T follicular helper cell (primary cell): ENCODE measurements around the gene PPP1R1A.

Source experiments
- DNase-seq: peaks from one replicate; pipeline ENCODE4 v3.0.0-alpha.2; 2020; ENCODE audit warnings: low read depth

The PPP1R1A gene

GRCh38 chr12:54603173-54603814 lies 14.8 kb upstream of the PPP1R1A start:
- peak; percentile 38 for DNase-seq

DNA sequence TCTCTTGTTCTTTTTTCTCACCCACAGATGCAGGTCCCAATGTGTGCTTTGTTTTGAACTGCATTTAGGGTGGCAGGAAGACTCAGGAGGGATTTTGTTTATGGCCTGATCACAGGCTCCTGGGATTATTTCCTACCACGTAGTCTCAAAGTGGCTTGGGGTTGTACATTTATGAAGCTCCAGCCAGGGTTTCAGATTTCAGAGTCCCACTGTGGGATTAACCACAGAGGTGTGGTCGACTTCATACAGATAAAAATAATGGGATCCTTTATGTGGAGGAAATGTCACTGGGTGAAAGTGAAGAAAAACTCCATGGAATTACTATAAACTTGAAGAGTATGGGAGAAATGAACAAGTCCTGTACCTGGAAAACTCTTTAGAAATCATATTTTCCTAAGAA lies 14.2 kb upstream of the PPP1R1A start:
- DNase-seq = no peak

DNA sequence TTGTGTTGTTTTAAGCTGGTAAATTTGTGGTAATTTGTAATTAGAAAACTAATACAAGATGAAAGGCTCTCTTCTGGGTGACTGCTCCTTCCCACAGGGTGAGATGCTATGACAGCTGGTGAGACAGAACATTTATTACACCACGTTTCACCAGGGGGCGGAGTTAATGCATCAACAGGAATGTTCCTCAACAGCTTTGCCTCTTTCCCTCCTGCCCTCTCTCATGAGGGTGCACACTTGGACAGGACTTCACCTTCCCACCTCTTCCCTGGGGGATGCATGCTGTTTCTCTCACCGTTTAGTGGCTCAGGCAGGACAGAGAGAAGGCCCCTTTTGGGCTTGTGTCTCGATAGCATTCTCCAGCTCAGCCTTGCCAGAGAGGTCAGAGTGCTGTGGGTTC lies 13.4 kb upstream of the PPP1R1A start:
- DNase-seq = no peak

- no peak for DNase-seq
These were observed 10.5 kb upstream of the PPP1R1A start for GRCh38 chr12:54598970-54599369.

DNA sequence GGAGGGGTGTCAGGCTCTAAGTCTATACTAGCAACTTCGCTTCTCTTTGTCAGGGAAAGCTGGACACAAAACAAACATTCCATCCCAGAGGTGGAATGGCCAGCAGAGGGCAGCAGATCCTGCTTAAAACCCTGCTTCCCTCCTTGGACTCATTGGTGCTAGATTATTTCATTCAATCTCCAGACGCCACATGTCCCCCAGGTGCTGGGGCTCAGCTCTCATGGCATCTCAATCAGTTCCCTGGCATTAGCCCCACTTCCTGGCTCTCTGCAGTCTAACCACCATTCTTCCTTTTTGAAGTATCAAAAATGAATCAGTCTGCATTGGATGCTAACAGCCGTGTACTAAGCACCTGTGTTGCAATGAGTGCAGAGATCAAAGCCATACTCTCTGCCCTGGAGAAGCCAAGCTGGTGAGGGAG lies 8.1 kb upstream of the PPP1R1A start:
- peak; percentile 25 for DNase-seq

DNA sequence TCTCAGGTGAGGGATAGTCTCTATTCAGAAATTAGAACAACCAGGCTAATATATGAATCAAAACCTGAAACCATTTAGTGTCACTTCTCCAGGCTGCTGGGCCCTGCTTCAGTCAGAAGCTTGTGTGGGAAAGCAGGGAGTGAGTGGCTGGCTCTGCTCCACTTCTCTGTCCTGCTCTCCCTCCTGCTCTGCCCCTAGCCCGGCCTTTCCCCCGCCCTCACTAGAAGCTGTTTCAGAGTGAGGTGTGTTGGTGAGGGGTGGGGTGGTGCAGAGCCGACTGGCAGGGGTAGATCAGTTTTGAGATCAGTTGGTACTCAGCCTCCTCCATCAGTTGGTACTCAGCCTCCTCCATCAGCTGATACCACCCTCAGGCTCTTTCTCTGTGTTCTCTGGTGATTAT lies 7.0 kb upstream of the PPP1R1A start:
- no peak for DNase-seq

- no peak for DNase-seq
These were observed 5.3 kb upstream of the PPP1R1A start for GRCh38 chr12:54593725-54594124.

DNA sequence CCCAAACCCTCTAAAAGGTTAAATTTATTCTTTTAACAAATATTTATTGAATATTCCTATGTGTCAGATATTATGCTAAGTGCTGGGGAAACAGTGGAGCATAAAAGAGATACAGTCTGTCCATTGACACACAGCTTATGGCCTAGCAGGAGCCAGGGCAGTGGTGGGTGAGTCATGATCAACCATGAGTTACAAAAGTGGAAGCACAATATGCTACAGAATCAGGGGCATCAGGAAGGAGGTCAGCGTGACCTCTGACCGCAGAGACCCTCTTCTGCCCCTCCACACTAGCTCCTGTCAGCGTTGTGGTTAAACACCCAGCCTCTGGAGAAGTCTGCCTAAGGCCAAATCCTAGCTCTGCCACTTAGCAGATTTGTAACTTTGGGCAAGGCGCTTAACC lies 4.7 kb upstream of the PPP1R1A start:
- no peak for DNase-seq

DNA sequence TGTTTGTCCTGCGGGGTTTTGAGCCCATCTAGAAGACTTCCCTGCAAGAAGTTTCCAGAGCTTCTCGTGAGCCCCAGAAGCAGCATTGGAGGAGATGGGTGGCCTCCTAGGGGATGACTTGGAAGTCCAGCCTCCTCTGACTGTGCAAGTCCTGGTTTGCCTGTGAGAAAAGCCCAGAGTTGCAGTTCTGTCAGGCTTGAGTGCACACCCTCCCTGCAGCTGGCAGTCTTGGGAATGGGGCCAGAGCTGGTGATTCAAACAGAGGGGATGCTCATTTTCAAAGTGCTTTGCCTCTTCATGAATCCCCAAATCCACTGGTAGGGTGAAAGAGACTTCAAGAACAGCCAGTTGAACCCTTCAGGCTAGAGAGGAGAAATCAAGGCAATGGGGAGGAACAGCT lies 3.9 kb upstream of the PPP1R1A start:
- DNase-seq = no peak

DNA sequence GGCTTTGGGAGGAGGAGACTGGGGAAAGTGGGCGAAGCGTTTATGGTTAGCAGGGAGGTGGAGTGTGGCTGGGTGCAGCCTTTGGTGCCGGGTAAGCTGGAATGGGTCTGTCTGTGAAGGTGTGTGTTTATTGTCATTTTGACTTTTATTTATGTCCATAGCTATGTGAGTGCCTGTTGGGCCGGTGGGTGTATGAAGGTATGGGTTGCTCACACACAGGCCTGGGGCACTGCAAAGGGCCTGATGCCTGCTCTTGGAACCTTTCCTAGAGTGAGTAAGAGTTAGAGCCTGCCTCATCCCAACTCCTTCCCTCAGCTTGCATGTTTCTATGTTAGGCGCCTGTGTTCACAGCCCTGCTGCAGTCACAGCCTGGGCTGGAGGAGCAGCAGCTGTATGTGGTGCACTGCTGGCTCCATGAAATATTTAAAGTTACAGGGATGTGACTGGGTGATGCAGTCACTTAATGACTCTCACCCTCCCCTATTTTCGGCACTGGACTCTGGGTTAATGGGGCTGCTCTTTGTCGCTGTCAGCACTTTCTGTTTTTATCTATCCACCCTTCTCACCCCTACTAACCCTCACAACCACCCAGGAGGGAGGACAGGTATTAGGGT lies 2.6 kb upstream of the PPP1R1A start:
- DNase-seq = no peak

DNA sequence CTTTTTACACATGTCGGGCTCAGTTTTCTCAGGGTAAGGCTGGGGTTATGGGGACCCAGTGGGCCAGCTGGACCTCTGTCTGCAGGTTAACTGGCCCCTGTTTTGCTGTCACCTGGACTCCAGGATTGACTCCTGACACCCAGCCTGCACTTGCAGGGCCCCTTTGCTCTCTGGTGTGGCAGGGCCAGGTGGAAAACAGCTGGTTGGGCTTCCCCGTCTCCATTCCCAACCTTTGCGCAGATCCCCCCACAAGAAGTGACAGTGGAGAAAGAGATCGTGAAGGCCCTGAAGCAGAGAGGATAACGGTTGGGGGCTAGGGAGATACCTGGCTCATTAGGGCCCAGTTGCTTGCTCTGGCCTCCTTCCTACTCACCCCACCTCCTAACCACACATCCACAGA lies 1.5 kb upstream of the PPP1R1A start:
- DNase-seq = no peak

DNA sequence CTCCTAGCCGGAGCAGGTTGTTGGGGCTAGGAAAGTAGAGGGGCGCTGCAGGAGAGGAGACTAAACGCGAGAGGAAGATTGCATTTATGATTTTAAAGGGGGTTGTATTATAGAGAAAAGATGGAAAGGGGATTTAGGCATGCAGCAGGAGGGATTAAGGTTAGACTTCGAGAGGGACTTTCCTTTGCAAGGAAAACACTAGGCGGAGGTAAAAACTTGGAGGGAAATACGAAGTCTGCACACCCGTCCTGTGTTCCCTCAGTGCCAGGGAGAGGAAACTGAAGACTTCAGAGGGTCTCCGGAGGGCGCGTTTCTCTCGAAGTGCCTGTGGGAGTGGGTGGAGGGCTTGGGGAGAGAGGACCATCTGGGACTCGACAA lies 420 bp upstream of the PPP1R1A start:
- no peak for DNase-seq

GRCh38 chr12:54587315-54587873 lies 1.1 kb downstream of the PPP1R1A start:
- no peak for DNase-seq

DNA sequence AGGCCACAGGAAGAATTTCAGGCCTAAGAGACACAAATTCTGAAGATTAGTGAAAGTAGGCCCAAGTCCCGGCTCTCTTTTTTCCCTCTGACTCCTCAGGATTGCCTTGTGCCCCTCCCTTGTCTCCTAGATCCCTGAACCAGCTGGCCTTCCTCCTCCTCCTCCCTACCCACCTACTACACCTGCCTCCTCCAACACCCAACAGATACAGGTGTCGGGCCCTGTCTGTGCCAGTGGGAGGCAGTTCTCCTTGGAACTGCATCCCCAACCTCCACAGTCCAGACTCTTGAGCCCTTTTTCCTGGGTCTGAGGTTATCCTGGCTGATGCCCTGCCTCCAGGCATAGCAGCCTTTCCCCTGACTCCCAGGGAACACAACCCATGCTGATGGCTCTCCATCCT lies 1.8 kb downstream of the PPP1R1A start:
- DNase-seq = no peak

DNA sequence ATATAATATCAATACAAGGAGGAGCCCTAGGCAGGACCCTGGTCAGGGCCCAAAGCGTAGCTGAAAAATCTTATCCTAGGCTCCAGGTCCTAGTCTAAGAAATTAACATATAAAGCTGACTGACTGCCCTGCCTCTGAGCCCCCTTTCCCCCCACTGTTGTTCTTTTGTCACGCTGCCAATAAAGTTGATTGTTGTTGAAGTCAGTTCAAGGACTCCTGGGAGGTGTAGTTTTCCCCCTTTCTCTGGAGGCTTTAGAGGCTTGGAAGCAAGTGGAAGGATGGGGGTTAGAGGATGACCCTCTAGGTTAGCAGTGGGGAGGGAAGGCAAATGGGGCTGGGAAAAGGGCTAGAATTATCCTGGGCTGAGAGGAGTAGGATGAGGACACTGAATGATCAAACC lies 3.2 kb downstream of the PPP1R1A start:
- no peak for DNase-seq

- no peak for DNase-seq
These were observed 4.3 kb downstream of the PPP1R1A start for GRCh38 chr12:54584128-54584527.

GRCh38 chr12:54583726-54584125 lies 4.7 kb downstream of the PPP1R1A start:
- DNase-seq = no peak

GRCh38 chr12:54581412-54581811 lies 7.0 kb downstream of the PPP1R1A start:
- DNase-seq = no peak

- peak; percentile 63 for DNase-seq
These were observed 8.6 kb downstream of the PPP1R1A start for GRCh38 chr12:54579696-54580333.

- no peak for DNase-seq
These were observed 9.2 kb downstream of the PPP1R1A start for GRCh38 chr12:54579258-54579657.

GRCh38 chr12:54578778-54579177 lies 9.7 kb downstream of the PPP1R1A start:
- no peak for DNase-seq

GRCh38 chr12:54572881-54573280 lies 15.6 kb downstream of the PPP1R1A start:
- no peak for DNase-seq
